ENCODE data around the gene YTHDF2. TPM values are rescaled to one million over a fixed set of nuclear protein-coding genes. Genes with fewer than 3 reads are reported as not detected.

The YTHDF2 gene
- total RNA-seq, 1 experiment from 2014 or later = 90.6 TPM

- no TSS peak for BruUV-seq (replicated peaks)
- peaks cover 15 to 21% of the 10 kb centered on the region in 2 experiments for H3K36me3 ChIP-seq (ENCODE audit: control insufficient read depth in 1 of 2, insufficient read depth in 2 of 2, low read length in 2 of 2)
These were observed 29.9 kb downstream of the YTHDF2 start for GRCh38 chr1:28766532-28767183.

More at GRCh38 chr1:28766532-28767183, 29.9 kb downstream of the YTHDF2 start:
- Histone ChIP-seq H3K4me1 (ENCODE audit: control insufficient read depth in 1 of 2, insufficient read depth in 2 of 2, low read length in 2 of 2) (no peaks in the 10 kb centered on the region), H3K4me2 (ENCODE audit: low read length) (no peak overlapping the region), H3K79me2 (ENCODE audit: insufficient read depth, low read length) (peaks cover 94% of the 10 kb centered on the region), H3K9me3 (ENCODE audit: control insufficient read depth in 1 of 2, insufficient read depth in 1 of 2, low read depth in 1 of 2, low read length in 2 of 2) (no peaks in the 10 kb centered on the region), H3K9ac (ENCODE audit: low read length) (no peak overlapping the region), H4K20me1 (ENCODE audit: insufficient read depth) (peaks cover 30% of the 10 kb centered on the region; the same call in 1 of the 2 replicates), H3K4me3 (replicated peaks in 1 of 2; ENCODE audit: low read depth in 1 of 2, low read length in 2 of 2) (no peak overlapping the region), H3K27me3 (ENCODE audit: insufficient read depth, low read length) (no peaks in the 10 kb centered on the region), H2AFZ (ENCODE audit: low read depth, low read length, poor library complexity, severe bottlenecking) (no peak overlapping the region), H3K9me2 (ENCODE audit: insufficient read depth) (no peaks in the 10 kb centered on the region), H3K27ac (ENCODE audit: low read depth, low read length) (no peak overlapping the region)
- TF ChIP-seq JUND (IDR thresholded peaks at IDR 0.05) = no peak
- TF ChIP-seq YY1 (IDR thresholded peaks at IDR 0.05; ENCODE audit: extremely low read depth, insufficient replicate concordance, low read depth, low read length) = no peak
- TF ChIP-seq ELF1 (IDR thresholded peaks at IDR 0.05; ENCODE audit: borderline replicate concordance, low read depth) = no peak
- no peak for TF ChIP-seq ZBTB33 (IDR thresholded peaks at IDR 0.05; ENCODE audit: extremely low read depth, insufficient replicate concordance, low read length)
- TF ChIP-seq RAD21 (IDR thresholded peaks at IDR 0.05; ENCODE audit: low read depth) = no peak
- no peak for TF ChIP-seq SP1 (IDR thresholded peaks at IDR 0.05; ENCODE audit: low read depth)
- TF ChIP-seq EGR1 (IDR thresholded peaks at IDR 0.05; ENCODE audit: low read depth) = no peak
- ChIA-PET POLR2A (no interaction called here), RAD21 (ENCODE audit: low non-redundant PET in 1 of 2, low total read pairs in 2 of 2, uncharacterized antibody in 2 of 2, unreplicated experiment in 2 of 2) (no interaction called here), CTCF (no interaction called here)
- no peak for ATAC-seq
- DNase-seq (ENCODE audit: low read depth, low spot score) = no peak
- intact Hi-C loops (cut with micrococcal nuclease) = no loop called here
